GM19452 (cell line): ENCODE results near the gene EIF4ENIF1.
A peak's percentile ranks its signal among the peaks of the same experiment; 100 is the strongest.
"Not testable (repeated sequence)": the region's sequence is repeated elsewhere in the genome, so short reads cannot be mapped to it uniquely, and the experiment has no call there.

Experiments
- ATAC-seq: cut with Tn5 transposase; IDR thresholded peaks from one replicate; pipeline ENCODE4 v1.9.1; 2021; ENCODE audit not compliant: unreplicated experiment

The EIF4ENIF1 gene

DNA sequence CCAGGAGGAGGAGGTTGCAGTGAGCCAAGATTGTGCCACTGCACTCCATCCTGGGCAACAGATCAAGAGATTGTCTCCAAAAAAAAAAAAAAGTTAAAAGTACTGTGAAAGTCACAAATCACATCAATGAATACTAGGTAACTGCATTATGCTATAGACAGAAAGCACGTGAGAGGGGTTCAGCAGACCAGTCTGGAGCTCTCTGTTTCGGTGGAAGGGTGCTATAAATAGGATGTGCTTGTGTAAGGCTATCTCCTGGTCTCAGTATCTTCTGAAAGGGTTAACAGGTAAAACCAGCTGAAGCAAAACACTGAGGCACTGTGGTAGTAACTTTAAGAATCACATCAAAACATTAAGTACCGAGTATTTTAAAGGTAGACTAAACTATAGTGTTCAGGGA is 43.4 kb downstream of the EIF4ENIF1 start:
- no peak for ATAC-seq

DNA sequence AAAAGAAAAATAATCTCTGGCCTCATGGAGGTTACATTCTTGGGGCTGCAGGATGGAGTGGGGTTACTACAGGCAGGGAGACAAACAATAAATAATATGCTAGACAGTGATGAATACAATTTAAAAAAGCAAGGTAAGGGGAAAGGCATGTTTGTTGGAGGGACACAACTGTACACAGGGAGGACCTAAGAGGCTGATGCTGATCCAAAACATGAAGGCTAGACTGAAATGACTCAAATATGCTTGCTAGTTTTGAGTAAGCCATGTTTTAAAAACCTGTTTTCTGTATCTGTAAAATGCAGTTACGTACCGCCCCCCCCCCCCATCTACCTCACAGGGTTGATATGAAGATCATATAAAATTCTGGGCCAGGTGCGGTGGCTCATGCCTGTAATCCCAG is 44.0 kb downstream of the EIF4ENIF1 start:
- ATAC-seq: no peak

DNA sequence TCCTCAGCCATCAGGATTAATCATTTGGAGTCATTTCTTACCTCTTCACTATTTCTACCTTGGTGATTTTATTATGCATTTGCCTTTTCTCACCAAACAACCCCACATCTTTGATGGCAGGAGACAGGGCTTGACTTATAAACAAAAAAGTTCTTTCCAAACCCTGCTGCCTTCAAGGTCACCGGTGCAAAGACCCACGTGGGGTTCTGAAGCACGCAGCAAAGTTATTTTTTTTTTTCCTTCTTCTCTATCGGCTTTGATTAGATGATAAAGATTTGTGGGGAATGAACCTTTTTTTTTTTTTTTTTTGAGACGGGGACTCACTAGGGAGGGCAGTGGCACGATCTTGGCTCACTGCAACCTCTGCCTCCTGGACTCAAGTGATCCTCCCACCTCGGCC is 46.1 kb downstream of the EIF4ENIF1 start:
- no peak for ATAC-seq

DNA sequence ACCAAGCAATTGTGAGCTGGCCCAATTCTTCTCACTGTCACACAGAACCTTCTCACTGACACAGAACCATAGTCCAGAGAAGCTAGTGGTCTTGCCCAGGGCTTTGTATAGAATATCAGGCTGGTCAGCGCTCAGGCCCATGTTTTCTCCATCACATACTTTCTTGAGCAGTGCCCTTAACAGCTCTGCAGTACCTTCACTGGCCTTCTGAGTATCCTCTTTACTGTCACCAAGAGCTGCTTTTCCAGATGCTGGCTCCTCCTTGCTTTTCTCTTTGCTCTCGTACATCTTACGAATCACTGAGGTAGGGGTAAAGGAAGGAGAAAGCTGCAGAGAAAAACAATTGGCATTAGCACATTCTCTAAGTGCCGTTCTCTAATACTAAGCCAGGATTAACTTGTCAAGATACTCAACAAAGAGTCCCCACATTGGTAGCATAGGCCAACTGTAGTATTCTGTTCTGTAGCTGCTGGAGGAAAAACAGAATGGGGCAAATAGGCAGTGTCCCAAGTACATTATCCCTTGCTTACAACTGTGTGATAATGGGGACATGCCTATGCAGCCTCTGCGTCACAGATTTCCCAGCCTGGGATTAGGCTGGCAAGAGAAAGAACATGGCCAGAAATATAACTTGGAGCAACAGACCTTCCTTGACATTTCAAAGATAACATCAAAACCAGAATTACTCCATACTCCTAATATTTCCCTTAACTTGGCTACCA is 46.7 kb downstream of the EIF4ENIF1 start:
- ATAC-seq: no peak

DNA sequence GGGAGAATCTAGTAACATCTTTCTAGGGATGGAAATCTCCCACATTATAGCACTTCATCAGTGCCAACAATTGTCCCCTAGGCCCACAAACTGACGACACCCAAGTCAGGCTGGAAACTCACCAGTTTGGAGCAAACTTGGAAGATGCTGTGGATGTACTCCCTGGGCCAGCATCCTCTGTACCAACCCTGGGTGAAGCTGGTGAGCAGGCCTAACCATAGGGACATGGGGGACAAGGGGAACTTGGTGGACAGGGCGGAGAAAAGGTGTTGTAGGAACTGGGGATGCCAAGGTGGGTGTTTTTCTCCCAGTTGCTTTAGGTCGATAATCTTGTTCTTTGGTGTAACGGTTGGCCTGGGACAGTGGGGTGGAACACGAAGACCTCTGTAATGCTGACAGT is 48.0 kb downstream of the EIF4ENIF1 start:
- no peak for ATAC-seq

DNA sequence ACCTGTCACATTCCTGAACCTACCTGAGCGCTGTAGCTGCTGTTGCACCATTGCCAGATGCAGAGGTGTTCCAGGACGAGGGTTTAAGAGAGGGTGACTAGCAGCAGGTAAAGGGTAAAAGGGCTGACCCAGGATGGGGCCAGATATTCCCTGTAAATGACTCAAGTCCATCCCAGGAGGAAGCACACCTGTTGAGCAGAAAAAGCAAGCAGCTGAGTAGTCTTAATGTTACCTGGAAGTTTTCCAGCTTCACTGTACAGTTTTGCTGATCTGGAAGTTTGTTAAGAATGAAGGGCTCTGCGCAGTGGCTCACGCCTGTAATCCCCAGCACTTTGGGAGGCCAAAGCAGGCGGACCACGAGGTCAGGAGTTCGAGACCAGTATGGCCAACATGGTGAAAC is 49.0 kb downstream of the EIF4ENIF1 start:
- ATAC-seq: no peak

DNA sequence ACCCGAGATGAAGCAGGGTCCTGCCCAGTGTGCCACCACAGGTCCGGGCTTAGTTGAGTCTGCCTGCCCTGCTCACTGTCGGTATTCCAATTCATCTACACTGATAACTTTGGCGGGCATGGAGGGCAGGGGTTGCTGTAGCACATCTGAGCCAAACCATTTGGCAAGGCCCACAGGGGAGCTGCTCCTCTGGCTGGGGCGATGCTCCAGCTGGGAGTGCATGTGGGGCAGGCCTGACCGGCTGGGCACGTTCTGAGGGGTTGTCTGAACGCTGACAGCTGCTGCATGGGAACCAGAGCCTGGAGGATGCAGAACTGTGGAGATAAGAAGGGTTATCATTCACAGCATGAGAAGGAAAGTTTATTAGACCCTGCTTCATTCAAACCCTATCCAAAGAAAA is 49.8 kb downstream of the EIF4ENIF1 start:
- ATAC-seq: no peak

DNA sequence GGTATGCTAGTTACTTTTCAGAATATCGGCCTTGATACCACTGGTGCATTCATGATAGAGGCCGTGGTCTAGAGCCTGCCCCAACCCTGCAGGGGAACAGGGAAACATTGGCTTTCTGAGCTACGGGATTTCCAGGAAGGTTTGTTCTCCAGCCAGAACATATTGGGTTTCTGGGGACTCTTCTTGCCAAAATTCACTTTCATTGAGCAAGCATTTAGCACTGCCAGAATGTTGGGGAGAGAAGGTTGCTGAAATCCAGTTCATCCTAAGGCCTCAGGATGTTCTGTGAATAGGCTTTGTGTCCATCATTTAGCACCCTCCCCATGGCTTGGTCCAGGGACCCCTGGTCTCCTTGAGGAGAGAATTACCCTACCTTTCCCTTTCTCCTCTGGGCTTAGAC is 53.5 kb downstream of the EIF4ENIF1 start:
- ATAC-seq: no peak

DNA sequence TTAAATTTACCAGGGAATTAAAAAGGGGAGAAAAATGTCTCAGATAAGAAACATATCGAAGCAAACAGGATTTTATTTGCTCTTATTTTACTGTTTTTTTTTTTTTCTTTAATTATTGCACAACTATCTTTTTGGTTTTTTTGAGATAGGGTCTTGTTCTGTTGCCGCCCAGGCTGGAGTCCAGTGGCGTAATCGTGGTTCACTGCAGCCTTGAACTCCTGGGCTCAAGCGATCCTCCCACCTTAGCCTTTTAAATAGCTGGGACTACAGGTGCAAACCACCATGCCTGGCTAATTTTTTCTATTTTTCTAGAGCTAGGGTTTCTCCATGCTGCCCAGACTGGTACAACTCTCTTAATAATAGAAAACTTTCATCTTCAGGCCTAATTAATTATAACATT is 57.7 kb downstream of the EIF4ENIF1 start:
- ATAC-seq: no peak

DNA sequence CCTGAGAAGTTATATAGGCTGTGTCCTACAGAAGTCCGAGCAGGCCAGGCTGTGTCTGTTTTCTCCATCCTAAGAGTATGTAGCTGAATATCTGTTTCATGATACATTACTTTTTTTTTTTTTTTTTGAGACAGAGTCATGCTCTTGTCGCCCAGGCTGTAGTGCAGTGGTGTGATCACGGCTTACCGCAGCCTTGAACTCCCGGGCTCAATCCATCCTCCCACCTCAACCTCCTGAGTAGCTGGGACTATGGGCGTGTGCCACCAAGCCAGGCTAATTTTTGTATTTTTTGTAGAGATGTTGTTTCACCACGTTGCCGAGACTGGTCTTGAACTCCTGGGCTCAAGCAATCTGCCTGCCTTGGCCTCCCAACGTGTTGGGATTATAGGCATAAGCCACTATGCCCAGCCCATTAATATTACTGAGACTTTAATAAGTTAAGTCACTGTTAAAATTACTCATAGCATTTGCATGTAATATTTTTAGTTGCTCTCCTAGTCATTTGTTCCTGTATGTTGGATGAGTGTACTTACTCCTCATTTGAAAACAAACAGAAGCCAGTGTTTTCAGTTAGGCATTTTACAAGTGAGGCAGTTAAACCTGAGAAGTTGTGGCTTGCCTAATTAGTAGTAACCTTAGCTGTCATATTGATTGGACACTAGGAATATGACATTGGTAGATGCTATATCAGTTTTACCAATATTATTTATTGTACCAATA is 64.2 kb downstream of the EIF4ENIF1 start:
- no peak for ATAC-seq

DNA sequence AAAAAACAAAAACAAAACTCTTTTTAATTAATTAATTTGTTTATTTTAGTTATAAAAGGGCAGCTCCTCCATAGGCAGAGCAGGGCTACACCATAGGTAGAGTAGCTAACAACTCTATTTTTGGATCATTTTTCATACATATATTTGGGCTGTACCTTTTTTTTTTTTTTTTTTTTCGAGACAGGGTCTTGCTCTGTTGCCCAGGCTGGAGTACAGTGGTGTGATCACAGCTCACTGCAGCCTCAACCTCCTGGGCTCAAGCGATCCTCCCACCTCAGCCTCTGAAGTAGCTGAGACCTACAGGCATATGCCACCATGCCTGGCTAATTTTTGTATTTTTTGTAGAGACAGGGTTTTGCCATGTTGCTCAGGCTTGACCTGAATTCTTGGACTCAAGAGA is 87.3 kb downstream of the EIF4ENIF1 start:
- ATAC-seq: not testable (repeated sequence)

DNA sequence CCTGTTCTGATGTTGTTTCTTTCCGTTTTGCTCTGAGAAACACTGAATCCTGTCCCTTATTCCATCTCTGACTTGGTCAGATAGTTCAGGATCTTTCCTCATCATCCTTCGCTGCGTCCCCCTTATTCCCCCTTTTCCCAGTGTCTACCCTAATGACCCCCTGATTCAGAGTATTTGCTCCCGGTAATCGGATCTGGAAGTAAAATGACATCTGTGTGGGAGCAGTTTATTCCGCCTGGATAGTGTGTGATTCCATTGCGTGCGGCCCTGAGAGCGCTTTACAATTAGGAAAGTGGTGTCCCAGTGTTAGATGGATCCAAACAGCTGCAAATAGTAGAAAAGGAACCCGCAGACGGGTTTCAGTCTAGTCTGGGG is 89.6 kb downstream of the EIF4ENIF1 start:
- ATAC-seq: no peak

DNA sequence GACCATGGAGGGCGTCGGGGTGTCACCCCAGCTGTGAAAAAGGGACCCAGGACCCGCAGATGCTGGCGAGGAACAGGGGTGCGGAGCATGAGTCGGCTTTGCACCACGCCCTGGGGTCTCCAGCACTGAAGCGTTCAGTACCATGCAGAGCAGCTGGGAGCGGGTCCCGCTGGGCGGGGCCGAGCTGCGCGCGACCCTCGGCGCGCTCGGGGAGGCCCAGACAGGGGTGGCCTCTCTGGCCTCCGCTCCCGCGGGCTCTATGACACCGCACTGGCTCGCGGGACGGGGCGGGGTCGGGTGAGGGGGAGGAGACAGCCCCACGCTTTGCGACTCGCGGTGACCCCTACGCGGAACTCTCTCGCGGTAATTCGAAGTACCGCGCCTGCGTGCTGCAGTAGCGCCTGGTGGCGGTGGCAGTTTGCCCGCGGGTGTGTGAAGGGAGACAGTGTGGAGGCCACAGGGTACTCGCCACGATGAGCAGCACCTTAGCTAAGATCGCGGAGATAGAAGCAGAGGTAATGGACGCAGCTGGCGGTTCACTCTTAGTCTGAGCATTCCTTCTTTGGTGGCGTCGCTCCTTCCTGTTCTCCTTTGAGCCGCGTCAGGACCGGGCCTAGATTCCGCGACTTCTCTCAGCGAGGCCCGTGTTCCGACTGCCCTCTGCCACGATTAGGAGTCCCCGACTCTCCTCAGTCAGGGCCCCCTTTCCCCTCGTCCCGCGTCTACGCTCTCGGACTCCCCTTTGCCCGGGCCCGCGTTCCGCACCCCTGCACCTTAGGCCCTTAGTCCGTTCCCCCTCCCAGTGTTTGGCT is 90.2 kb downstream of the EIF4ENIF1 start, which contains the start of gene DRG1:
TSS of gene DRG1 (plus strand) at position 394 of the 812 bp plus-strand sequence. CDS start at position 474, 80 bp downstream.
- peak; percentile 98 for ATAC-seq

DNA sequence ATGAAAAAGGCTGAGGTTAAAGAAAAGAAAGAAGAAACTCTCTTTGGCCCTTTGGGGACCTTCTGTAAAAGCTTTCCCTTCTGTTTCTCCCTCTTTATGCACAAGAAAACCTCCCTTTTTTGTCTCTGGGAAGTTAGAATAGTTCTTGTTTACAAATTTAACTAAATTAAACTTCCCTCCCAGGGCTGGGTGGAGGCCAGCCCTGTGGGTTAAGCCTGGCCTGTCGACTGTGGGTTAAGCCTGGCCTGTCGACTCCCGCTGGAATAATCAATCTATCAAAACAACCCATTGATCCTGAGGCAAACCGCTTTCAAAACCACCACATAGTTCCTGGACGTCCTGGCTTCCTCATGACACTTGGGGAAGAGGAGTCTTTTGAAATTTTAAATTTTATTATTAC is 91.4 kb downstream of the EIF4ENIF1 start:
- no peak for ATAC-seq

DNA sequence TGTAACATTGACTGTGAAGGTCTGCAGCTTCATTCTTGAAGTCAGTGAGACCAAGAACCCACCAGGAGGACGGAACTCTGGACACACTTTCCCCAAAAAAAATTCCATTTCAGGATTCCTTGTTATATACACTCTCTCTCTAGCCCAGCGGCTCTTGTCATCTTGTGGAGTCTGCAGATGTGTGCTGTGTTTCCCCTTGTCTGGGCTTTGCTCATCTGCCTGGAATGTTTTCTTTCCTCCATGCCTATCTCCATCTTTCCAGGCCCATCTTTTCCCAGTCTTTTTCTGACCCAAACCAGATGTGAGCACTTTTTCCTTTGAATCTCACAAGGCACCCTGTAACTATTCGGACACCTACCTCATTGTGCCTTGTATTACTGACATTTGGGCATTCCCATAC is 95.3 kb downstream of the EIF4ENIF1 start:
- no peak for ATAC-seq

DNA sequence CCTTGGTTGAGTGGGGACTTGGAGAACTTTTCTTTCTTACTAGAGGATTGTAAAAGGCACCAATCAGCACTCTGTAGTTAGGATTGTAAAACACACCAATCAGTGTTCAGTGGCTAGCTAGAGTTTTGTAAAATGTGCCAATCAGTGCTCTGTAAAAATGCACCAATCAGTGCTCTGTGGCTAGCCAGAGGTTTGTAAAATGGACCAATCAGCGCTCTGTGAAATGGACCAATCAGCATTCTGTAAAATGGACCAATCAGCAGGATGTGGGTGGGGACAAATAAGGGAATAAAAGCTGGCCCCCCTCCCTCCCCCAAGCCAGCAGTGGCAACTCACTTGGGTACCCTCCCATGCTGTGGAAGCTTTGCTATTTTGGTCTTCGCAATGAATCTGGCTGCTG is 95.7 kb downstream of the EIF4ENIF1 start:
- no peak for ATAC-seq
